ENCODE measurements around the gene STXBP1. TPM values are rescaled to one million over a fixed set of nuclear protein-coding genes. Genes with fewer than 3 reads are reported as not detected.
A peak's percentile ranks its signal among the peaks of the same experiment; 100 is the strongest.

The STXBP1 gene
- total RNA-seq, 2 experiments from 2014 or later, result 1.9 to 3.4 TPM

- Histone ChIP-seq H3K4me1 (ENCODE audit: insufficient read depth, low read length) (peaks cover 43% of the 10 kb centered on the region), H3K27me3 (ENCODE audit: control insufficient read depth in 1 of 2, insufficient read depth in 2 of 2, low read length in 2 of 2) (no peaks in the 10 kb centered on the region), H3K27ac (ENCODE audit: low read depth in 1 of 2, low read length in 2 of 2) (no peak overlapping the region), H3K9me3 (ENCODE audit: control insufficient read depth in 1 of 2, insufficient read depth in 1 of 2, low read length in 2 of 2) (no peaks in the 10 kb centered on the region), H3K4me3 (ENCODE audit: low read length) (peak overlapping the region; percentile 55), H3K36me3 (ENCODE audit: insufficient read depth, low read length) (no peaks in the 10 kb centered on the region)
- Mint-ChIP-seq H3K27ac (no peak overlapping the region), H3K36me3 (ENCODE audit: low read depth) (no peaks in the 10 kb centered on the region), H3K4me3 (no peak overlapping the region), H3K27me3 (no peaks in the 10 kb centered on the region), H3K9me3 (no peaks in the 10 kb centered on the region), H3K4me1 (ENCODE audit: low read depth) (peaks cover 20% of the 10 kb centered on the region)
- peak in 1 of 14 experiments; percentile 41 for DNase-seq
- intact Hi-C loops (cut with DNase I, micrococcal nuclease), result loop anchor here in 1 of 2 experiments (2.0 kb wide), 2 partner anchors 48 to 682 kb away; no protein-coding TSS in a partner anchor
- no peak for TF ChIP-seq CTCF (IDR thresholded peaks at IDR 0.05)
- CTCF ChIA-PET, result interaction anchor here (1.2 kb wide), 1 partner anchor 166 kb away, joined by 3 read pairs; the partner anchor contains the start of gene TOR2A
- ATAC-seq (ENCODE audit: poor library complexity), result no peak
- POLR2A ChIA-PET, result interaction anchor here (0.5 to 1.3 kb wide), 3 partner anchors 10 to 556 kb away, joined by 4 to 5 read pairs (median 4); no protein-coding TSS in a partner anchor
Measured at GRCh38 chr9:127568618-127568970, 43.5 kb upstream of the STXBP1 start.

GRCh38 chr9:127568971-127569885, 42.8 kb upstream of the STXBP1 start:
- H3K36me3 Mint-ChIP-seq (ENCODE audit: low read depth), result no peaks in the 10 kb centered on the region
- H3K4me3 Mint-ChIP-seq, result peak overlapping the region; percentile 87
- intact Hi-C loops (cut with DNase I, micrococcal nuclease), result loop anchor here in 1 of 2 experiments (1.0 to 2.0 kb wide), 3 partner anchors 48 to 682 kb away; no protein-coding TSS in a partner anchor
- H3K27ac Mint-ChIP-seq, result peak overlapping the region; percentile 63
- peak; percentile 78 for ATAC-seq (ENCODE audit: poor library complexity)
- peak overlapping the region; percentile 46 to 52 for H3K27ac ChIP-seq (ENCODE audit: low read depth in 1 of 2, low read length in 2 of 2)
- POLR2A ChIA-PET, result interaction anchor here (1.2 to 1.7 kb wide), 4 partner anchors 10 to 38 kb away, joined by 3 to 4 read pairs (median 3); no protein-coding TSS in a partner anchor
- peaks cover 20% of the 10 kb centered on the region for H3K4me1 Mint-ChIP-seq (ENCODE audit: low read depth)
- no peaks in the 10 kb centered on the region for H3K27me3 Mint-ChIP-seq
- no peaks in the 10 kb centered on the region for H3K9me3 Mint-ChIP-seq
- CTCF ChIA-PET, result interaction anchor here (1.0 to 1.2 kb wide), 2 partner anchors 20 to 166 kb away, joined by 3 read pairs; partner anchors contain the start of gene TOR2A
- no peaks in the 10 kb centered on the region for H3K27me3 ChIP-seq (ENCODE audit: control insufficient read depth in 1 of 2, insufficient read depth in 2 of 2, low read length in 2 of 2)
- H3K4me1 ChIP-seq (ENCODE audit: insufficient read depth, low read length), result peaks cover 43% of the 10 kb centered on the region
- no peaks in the 10 kb centered on the region for H3K36me3 ChIP-seq (ENCODE audit: insufficient read depth, low read length)
- no peaks in the 10 kb centered on the region for H3K9me3 ChIP-seq (ENCODE audit: control insufficient read depth in 1 of 2, insufficient read depth in 1 of 2, low read length in 2 of 2)
- peak; percentile 44 to 92 (median 74) for DNase-seq
- peak overlapping the region; percentile 77 for H3K4me3 ChIP-seq (ENCODE audit: low read length)
- no peak for TF ChIP-seq CTCF (IDR thresholded peaks at IDR 0.05)

GRCh38 chr9:127569886-127570401, 42.1 kb upstream of the STXBP1 start:
- peak overlapping the region; percentile 46 to 52 for H3K27ac ChIP-seq (ENCODE audit: low read depth in 1 of 2, low read length in 2 of 2)
- peak in 6 of 14 experiments; percentile 4 to 70 (median 41) for DNase-seq
- no peak for TF ChIP-seq CTCF (IDR thresholded peaks at IDR 0.05)
- Mint-ChIP-seq H3K27ac (peak overlapping the region; percentile 63), H3K9me3 (no peaks in the 10 kb centered on the region), H3K4me1 (ENCODE audit: low read depth) (peaks cover 20% of the 10 kb centered on the region), H3K27me3 (no peaks in the 10 kb centered on the region), H3K4me3 (peak overlapping the region; percentile 87), H3K36me3 (ENCODE audit: low read depth) (no peaks in the 10 kb centered on the region)
- ChIA-PET CTCF (interaction anchor here (1.0 kb wide), 1 partner anchor 19 kb away, joined by 3 read pairs; no protein-coding TSS in a partner anchor), POLR2A (interaction anchor here (0.9 to 1.7 kb wide), 4 partner anchors 9 to 119 kb away, joined by 3 read pairs; no protein-coding TSS in a partner anchor)
- no peaks in the 10 kb centered on the region for H3K36me3 ChIP-seq (ENCODE audit: insufficient read depth, low read length)
- H3K4me1 ChIP-seq (ENCODE audit: insufficient read depth, low read length), result peaks cover 43% of the 10 kb centered on the region
- intact Hi-C loops (cut with DNase I, micrococcal nuclease), result loop anchor here in 1 of 2 experiments (1.0 to 2.0 kb wide), 3 partner anchors 47 to 681 kb away; no protein-coding TSS in a partner anchor
- H3K4me3 ChIP-seq (ENCODE audit: low read length), result peak overlapping the region; percentile 77
- no peaks in the 10 kb centered on the region for H3K9me3 ChIP-seq (ENCODE audit: control insufficient read depth in 1 of 2, insufficient read depth in 1 of 2, low read length in 2 of 2)
- H3K27me3 ChIP-seq (ENCODE audit: control insufficient read depth in 1 of 2, insufficient read depth in 2 of 2, low read length in 2 of 2), result no peaks in the 10 kb centered on the region
- ATAC-seq (ENCODE audit: poor library complexity), result peak; percentile 59

Data from CD4-positive, alpha-beta T cell (primary cell).